Heart left ventricle (tissue), 16 donors: ENCODE data around the gene RSPH10B2. TPM values are rescaled to one million over a fixed set of nuclear protein-coding genes. Genes with fewer than 3 reads are reported as not detected.
"Not testable (repeated sequence)": the region's sequence is repeated elsewhere in the genome, so short reads cannot be mapped to it uniquely, and the experiment has no call there.

Source experiments
- ATAC-seq, 4 donors: fragments of 200-7000 bp; cut with Tn5 transposase; one replicate each; pipeline ENCODE4 v1.9.1; 2020 to 2022; ENCODE audit warnings: moderate library complexity in 4 of 4, mild to moderate bottlenecking in 3 of 4, moderate number of reproducible peaks in 1 of 4
- DNase-seq, 5 donors: peaks; one replicate each; pipeline ENCODE4 v3.0.0-alpha.2; 2020
- H3K27ac ChIP-seq, 12 donors: fragments of 200-600 bp; sonication (generic) in 4 of 12; one replicate each; pipeline versions ENCODE4 v1.5.0 to v1.8.0; 2016 to 2022; ENCODE audit warnings: mild to moderate bottlenecking in 2 of 12
- H3K27me3 ChIP-seq, 9 donors: fragments of 200-600 bp; sonication (generic) in 2 of 9; one replicate each; pipeline versions ENCODE4 v1.5.1 to v1.8.0; 2016 to 2022; ENCODE audit warnings: mild to moderate bottlenecking in 3 of 9
- H3K36me3 ChIP-seq, 9 donors: fragments of 200-600 bp; sonication (generic) in 2 of 9; one replicate each; pipeline versions ENCODE4 v1.5.0 to v1.8.0; 2018 to 2022; ENCODE audit warnings: mild to moderate bottlenecking in 2 of 9
- H3K4me1 ChIP-seq, 12 donors: fragments of 200-600 bp; sonication (generic) in 4 of 12; one replicate each; pipeline versions ENCODE4 v1.5.0 to v1.8.0; 2016 to 2022; ENCODE audit warnings: mild to moderate bottlenecking in 3 of 12
- H3K4me3 ChIP-seq, 12 donors: fragments of 200-600 bp; sonication (generic) in 4 of 12; one replicate each; pipeline versions ENCODE4 v1.5.0 to v1.8.0; 2017 to 2022; ENCODE audit warnings: mild to moderate bottlenecking in 9 of 12, moderate library complexity in 4 of 12
- H3K9me3 ChIP-seq, 12 donors: fragments of 200-600 bp; sonication (generic) in 4 of 12; one replicate each; pipeline versions ENCODE4 v1.5.0 to v1.8.0; 2016 to 2022; ENCODE audit warnings: mild to moderate bottlenecking in 1 of 12
- WGBS, 4 donors: extraction: QIAGEN DNeasy Blood & Tissue Kit in 2 of 4; methylation state at CpG; one replicate each; pipeline versions ENCODE4 v1.1.5 to v1.1.7; 2013 to 2018; 5-methylcytosine and 5-hydroxymethylcytosine counted together
- intact Hi-C, 10 donors: fragments of 100-400 bp; cut with DNase I; formaldehyde crosslinking; loops; one replicate each; pipeline versions ENCODE4 v1.11.1 to v1.14.2; 2022
- polyA plus RNA-seq, 2 donors: library from polyadenylated mRNA; stranded (reverse); fragments of 200-250 nt; gene quantifications; one replicate each; pipeline ENCODE4 v1.2.3, GENCODE V29; 2013
- total RNA-seq, 9 donors: library from RNA; depleted of rRNA in 2 of 9; stranded (reverse); fragments of >200 nt in 2 of 9; fragmentation: NEBNext Ultra II Directional in 3 of 9; extraction: Animal tissue kit (Norgen Biotek cat#: 25700) in 3 of 9; gene quantifications; one replicate each; pipeline versions ENCODE4 v1.1.0 to v1.2.4, GENCODE V29; 2016 to 2023
- donor health status: ischemic (EF 13 %, LVEDD 7.1; RV severe dilation, severe dysfunction).
- donor health status: healthy with polysubstance abuse.
- donor health status: DM: no; HTN: yes; CAD: no.
- donor health status: DM: no; HTN: no; CAD: no.
- donor health status: ischemic (EF 25% LVEDD 6.9; RV normal size, moderate dysfunction).
- donor health status: ischemic (EF 25% LVEDD 5.7; RV mildly dilated, moderate dysfunction).
- donor health status: healthy.
- donor health status: DM: yes; HTN: yes; CAD: no.
- donor health status: ischemic (EF 35%, LVEDD 5.7; RV mildly dilated, moderate dysfunction).
- donor health status: nonischemic (EF 11% LVEDD 7.7; RV severe dilation, severe dysfunction).
- donor health status: DM: yes; HTN: yes; CAD: no.
- donor health status: PGD.
- donor health status: ischemic (EF 29% LVEDD 5.4; RV normal size, mild dysfunction).
- donor health status: nonischemic (EF 23%, LVEDD 6.1; RV moderate dilation, normal function).

Gene RSPH10B2
- total and polyA plus RNA-seq, 11 donors: not detected

DNA sequence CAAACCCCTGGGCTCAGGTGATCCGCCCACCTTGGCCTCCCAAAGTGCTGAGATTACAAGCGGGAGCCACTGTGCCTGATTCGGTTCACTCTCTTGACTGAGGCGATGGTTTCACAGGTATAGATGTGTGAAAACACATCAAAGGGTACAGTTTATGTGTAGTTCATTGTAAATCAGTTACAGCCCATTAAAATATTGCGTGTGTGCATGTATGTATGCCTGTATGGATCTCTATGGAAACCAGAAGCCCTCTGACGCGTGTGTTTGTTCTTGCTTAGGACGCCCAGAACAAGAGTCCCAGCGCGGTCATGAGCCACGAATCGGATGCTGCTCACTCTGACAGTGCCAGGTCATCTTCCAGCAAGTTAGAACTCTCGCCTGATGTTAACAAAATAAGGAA, 35.5 kb downstream of the RSPH10B2 start:
- H3K27me3 ChIP-seq, H3K27ac ChIP-seq, H3K9me3 ChIP-seq, ATAC-seq, H3K4me3 ChIP-seq, DNase-seq, H3K4me1 ChIP-seq, intact Hi-C loops, H3K36me3 ChIP-seq: not testable (repeated sequence)
- WGBS, 4 donors: no CpG with 5 or more reads among the region's 13 CpGs

GRCh38 chr7:6792113-6792872, 38.4 kb downstream of the RSPH10B2 start:
- H3K4me1 ChIP-seq, H3K4me3 ChIP-seq, DNase-seq, H3K27ac ChIP-seq, H3K9me3 ChIP-seq, intact Hi-C loops, H3K36me3 ChIP-seq, H3K27me3 ChIP-seq: not testable (repeated sequence)
- ATAC-seq: peak in 2 of 4 donors; percentile 42 to 69
- WGBS, 4 donors: 66 to 75% (median 73%) methylated on average over 8 to 10 of the region's 15 CpGs; no CpG with 5 or more reads in 1 of the 4 donors

- intact Hi-C loops, H3K4me3 ChIP-seq, H3K4me1 ChIP-seq, H3K36me3 ChIP-seq, H3K27me3 ChIP-seq, DNase-seq, H3K9me3 ChIP-seq: not testable (repeated sequence)
- WGBS, 4 donors: 72 to 88% (median 72%) methylated on average over 2 to 3 of the region's 11 CpGs
- ATAC-seq: peak in 2 of 4 donors; percentile 24 to 39
- H3K27ac ChIP-seq: peak overlapping the region in 1 of 12 donors; percentile 14
These were observed 40.4 kb downstream of the RSPH10B2 start for GRCh38 chr7:6794276-6794675.

DNA sequence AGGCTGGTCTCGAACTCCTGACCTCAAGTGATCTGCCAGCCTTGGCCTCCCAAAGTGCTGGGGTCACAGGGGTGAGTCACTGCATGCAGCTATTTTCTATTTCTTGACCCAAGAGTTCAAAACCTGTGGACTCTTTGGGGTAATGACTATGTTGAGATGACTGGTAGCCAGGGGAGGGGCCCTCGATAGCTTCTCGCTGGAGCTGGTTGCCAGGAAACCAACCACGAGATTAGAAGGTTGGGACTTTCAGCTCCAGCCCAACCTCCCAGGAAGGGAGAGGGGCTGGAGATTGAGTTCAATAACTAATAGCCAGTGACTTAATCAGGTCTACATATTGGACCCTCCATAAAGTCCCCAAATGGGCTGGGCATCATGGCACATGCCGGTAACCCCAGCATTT, 43.3 kb downstream of the RSPH10B2 start:
- H3K27ac ChIP-seq, ATAC-seq, H3K4me3 ChIP-seq, H3K4me1 ChIP-seq, H3K36me3 ChIP-seq, intact Hi-C loops, DNase-seq, H3K27me3 ChIP-seq, H3K9me3 ChIP-seq: not testable (repeated sequence)
- 71 to 100% (median 78%) methylated on average over 2 to 5 of the region's 5 CpGs for WGBS, 4 donors

DNA sequence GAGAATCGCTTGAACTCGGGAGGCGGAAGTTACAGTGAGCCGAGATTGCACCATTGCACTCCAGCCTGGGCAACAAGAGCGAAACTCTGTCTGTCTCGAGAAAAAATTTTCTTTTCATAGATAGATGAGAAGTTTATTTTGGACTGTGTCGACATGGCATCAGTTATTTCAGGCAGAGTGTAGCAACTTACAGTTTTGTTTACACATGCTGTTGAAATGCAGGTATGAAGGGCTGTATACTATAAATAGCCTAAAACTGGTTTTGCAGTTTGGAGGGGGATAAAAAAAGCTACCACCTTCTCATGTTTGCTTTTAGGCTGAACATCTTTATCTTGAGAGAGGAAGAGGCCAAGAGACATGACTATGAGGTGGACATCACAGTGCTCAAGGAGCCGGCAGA, 44.1 kb downstream of the RSPH10B2 start:
- H3K4me3 ChIP-seq, H3K4me1 ChIP-seq, H3K36me3 ChIP-seq, H3K27ac ChIP-seq, ATAC-seq, H3K9me3 ChIP-seq, DNase-seq, H3K27me3 ChIP-seq, intact Hi-C loops: not testable (repeated sequence)
- WGBS, 4 donors: no CpG with 5 or more reads among the region's 8 CpGs

DNA sequence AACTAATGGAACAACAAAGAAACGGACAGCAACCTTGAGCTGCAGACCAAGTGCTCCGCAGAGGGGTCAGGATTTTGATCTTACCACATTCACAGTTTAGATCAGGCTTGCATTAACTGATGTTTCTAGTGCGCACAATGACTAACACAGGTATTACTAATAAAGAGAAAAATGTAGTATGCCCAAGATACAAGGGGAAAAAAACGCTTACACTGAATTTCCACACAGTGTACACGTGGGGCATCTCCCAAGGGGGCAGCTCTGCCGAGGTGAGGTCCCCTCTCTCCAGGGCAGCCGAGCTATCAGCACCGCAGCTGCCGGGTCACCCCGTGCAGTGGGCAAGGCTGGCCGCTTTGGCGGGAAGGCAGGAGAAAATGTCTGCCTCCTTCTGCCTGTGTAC, 46.0 kb downstream of the RSPH10B2 start:
- H3K27ac ChIP-seq, H3K9me3 ChIP-seq, intact Hi-C loops, H3K4me1 ChIP-seq, H3K4me3 ChIP-seq, DNase-seq, ATAC-seq, H3K36me3 ChIP-seq, H3K27me3 ChIP-seq: not testable (repeated sequence)
- WGBS, 4 donors: no CpG with 5 or more reads among the region's 12 CpGs

GRCh38 chr7:6800331-6800730, 46.4 kb downstream of the RSPH10B2 start:
- H3K27ac ChIP-seq, H3K9me3 ChIP-seq, H3K27me3 ChIP-seq, H3K36me3 ChIP-seq, DNase-seq, H3K4me1 ChIP-seq, intact Hi-C loops, H3K4me3 ChIP-seq, ATAC-seq: not testable (repeated sequence)
- 92 to 100% (median 94%) methylated on average over 1 to 2 of the region's 2 CpGs for WGBS, 4 donors

DNA sequence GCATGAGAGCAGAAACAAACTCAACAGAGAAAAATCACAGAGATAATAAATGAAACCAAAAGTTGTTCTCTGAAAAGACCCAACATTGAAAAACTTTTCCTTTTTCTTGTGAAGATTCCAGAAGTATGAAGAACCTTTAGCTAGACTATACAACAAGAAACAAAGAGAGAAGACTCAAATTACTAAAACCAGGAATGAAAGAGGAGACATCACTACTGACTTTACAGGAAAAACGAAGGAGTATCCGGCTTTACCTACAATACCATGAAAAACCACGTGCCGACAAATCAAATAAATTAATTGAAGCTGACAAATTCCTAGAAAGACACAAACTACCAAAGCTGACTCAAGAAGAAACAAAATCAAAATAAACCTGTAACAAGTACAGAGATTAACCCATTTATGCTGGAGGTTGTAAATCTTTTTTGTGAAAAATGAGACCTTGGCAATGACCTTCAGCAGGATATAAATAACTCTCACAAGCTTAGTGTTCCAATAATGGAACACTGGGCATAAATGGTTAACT, 53.6 kb downstream of the RSPH10B2 start:
- 88 to 94% (median 88%) methylated on average over 2 to 4 of the region's 4 CpGs; no CpG with 5 or more reads in 1 of the 4 donors for WGBS, 4 donors
- intact Hi-C loops, H3K4me1 ChIP-seq, H3K27me3 ChIP-seq, H3K4me3 ChIP-seq, ATAC-seq, DNase-seq, H3K27ac ChIP-seq, H3K9me3 ChIP-seq: not testable (repeated sequence)
- H3K36me3 ChIP-seq: peaks cover 0 to 27% (median 10%) of the 10 kb centered on the region in 9 donors

DNA sequence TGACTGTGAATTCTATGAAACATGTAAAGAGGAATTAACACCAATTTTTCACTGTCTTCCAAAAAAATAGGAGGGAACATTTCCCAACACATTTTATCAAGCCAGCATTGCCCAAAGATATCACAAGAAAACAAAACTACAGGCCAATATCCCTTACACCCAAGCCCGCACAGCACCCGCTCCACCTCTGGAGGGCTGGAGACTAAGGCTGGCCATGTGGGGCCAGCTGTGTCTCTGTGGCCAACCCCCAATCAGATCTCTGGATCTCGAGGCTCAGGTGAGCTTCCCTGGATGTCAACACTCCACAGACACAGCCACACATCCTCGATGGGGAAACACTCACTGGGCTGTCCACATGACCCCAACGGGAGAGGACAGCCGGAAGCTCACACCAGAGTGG, 54.1 kb downstream of the RSPH10B2 start:
- H3K27ac ChIP-seq, intact Hi-C loops, H3K9me3 ChIP-seq, H3K4me1 ChIP-seq, ATAC-seq, H3K4me3 ChIP-seq, DNase-seq, H3K27me3 ChIP-seq: not testable (repeated sequence)
- WGBS, 4 donors: 74 to 84% (median 80%) methylated on average over 4 of the region's 6 CpGs; no CpG with 5 or more reads in 1 of the 4 donors
- H3K36me3 ChIP-seq: peaks cover 0 to 29% (median 13%) of the 10 kb centered on the region in 9 donors

DNA sequence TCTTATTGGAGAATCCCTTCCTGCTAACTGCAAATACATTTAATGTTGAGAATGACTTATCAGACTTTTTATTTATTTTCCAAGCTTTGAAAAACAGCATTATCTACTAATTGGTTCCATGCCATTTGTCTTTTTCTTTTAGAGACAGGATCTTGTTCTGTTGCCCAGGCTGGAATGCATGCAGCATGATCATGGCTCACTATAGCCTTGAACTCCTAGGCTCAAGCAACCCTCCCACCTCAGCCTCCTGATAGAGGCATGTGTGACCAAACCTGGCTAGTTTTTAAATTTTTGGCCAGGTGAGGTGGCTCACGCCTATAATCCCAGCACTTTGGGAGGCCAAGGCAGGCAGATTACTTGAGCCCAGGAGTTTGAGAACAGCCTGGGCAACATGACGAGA, 59.1 kb downstream of the RSPH10B2 start:
- 80 to 100% (median 96%) methylated on average over 1 to 2 of the region's 2 CpGs for WGBS, 4 donors
- H3K4me1 ChIP-seq, DNase-seq, ATAC-seq, H3K4me3 ChIP-seq, H3K9me3 ChIP-seq, intact Hi-C loops, H3K27ac ChIP-seq, H3K27me3 ChIP-seq: not testable (repeated sequence)
- H3K36me3 ChIP-seq: peaks cover 0 to 64% (median 38%) of the 10 kb centered on the region in 9 donors

GRCh38 chr7:6815470-6815869, 61.6 kb downstream of the RSPH10B2 start:
- 90 to 94% (median 92%) methylated on average over 7 of the region's 7 CpGs for WGBS, 4 donors
- peaks cover 0 to 75% (median 39%) of the 10 kb centered on the region in 9 donors for H3K36me3 ChIP-seq
- ATAC-seq, intact Hi-C loops, H3K4me3 ChIP-seq, H3K27ac ChIP-seq, H3K27me3 ChIP-seq, DNase-seq, H3K4me1 ChIP-seq, H3K9me3 ChIP-seq: not testable (repeated sequence)
